DOHH2 (cell line): ENCODE results near the gene CDT1.

Source experiments
- EZH2phosphoT487 ChIP-seq: fragments of 200-600 bp; sonication (generic); IDR thresholded peaks from 2 replicates; pipeline ENCODE4 v1.6.1; 2017; ENCODE audit warnings: borderline replicate concordance, mild to moderate bottlenecking, antibody characterized with exemption, low read length, moderate library complexity, mixed read lengths
- TF ChIP-seq, protein P1 (sequence below): fragments of 200-600 bp; sonication (generic); IDR thresholded peaks from one replicate; pipeline ENCODE4 v1.5.1; 2014; ENCODE audit warnings: antibody characterized with exemption, mild to moderate bottlenecking, low read depth, low read length; ENCODE audit not compliant: poor library complexity, severe bottlenecking

DNA sequence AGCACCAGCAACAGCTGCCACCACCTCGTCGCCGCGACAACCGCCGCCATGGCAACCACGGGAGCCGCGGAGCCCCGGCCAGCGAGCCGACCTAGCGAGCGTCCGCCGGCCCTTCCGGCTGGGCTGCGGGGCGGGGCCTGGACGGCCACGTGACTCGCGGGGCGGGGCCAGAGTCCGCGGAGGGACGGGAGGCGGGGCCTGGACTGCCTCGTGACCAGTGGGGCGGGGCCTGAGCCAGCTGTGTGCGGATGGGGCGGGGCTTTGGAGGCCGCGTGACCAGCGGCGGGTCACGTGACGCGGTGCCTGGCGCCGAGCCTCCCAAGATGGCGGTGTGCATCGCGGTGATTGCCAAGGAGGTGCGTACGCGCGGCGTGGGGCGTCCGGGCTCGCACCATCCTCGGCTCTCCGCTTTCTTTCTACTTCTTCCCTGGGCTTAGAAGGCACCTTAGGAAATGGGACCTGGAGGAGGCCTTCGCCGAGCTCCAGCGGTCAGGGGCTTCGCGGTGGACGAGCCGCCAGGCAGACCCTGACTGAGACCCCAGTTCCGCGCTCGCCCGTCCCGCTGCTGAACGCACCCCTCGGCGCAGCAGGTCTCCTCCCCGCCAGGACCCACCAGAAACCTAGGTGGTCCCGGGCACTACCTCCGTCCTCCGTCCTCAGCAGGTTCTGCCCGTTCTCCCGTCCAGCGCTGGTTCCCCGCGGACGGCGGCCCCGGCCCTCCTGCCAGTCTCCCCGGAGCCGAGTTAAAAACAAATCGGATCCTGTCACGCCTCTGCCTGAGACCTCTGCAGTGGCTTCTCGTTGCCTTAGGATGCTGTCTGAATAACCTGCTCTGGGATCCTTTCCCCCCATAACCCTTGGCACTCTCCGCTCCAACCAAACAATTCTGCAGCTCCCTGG, 53.5 kb downstream of the CDT1 start, which contains the start of the genes GALNS and TRAPPC2L:
- TF ChIP-seq, protein P1, sequence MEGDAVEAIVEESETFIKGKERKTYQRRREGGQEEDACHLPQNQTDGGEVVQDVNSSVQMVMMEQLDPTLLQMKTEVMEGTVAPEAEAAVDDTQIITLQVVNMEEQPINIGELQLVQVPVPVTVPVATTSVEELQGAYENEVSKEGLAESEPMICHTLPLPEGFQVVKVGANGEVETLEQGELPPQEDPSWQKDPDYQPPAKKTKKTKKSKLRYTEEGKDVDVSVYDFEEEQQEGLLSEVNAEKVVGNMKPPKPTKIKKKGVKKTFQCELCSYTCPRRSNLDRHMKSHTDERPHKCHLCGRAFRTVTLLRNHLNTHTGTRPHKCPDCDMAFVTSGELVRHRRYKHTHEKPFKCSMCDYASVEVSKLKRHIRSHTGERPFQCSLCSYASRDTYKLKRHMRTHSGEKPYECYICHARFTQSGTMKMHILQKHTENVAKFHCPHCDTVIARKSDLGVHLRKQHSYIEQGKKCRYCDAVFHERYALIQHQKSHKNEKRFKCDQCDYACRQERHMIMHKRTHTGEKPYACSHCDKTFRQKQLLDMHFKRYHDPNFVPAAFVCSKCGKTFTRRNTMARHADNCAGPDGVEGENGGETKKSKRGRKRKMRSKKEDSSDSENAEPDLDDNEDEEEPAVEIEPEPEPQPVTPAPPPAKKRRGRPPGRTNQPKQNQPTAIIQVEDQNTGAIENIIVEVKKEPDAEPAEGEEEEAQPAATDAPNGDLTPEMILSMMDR, result no peak
- TF ChIP-seq EZH2phosphoT487, result no peak
